GM23248 (cell line): Measurements from ENCODE around the gene FRMD5.

Experiments used
- EZH2 ChIP-seq: fragments of 200-600 bp; sonication (generic); IDR thresholded peaks from 2 replicates; pipeline ENCODE4 v1.6.1; 2018; ENCODE audit warnings: antibody characterized with exemption, mild to moderate bottlenecking; ENCODE audit not compliant: insufficient read depth, poor library complexity, severe bottlenecking
- EZH2phosphoT487 ChIP-seq: fragments of 200-600 bp; sonication (generic); IDR thresholded peaks from 2 replicates; pipeline ENCODE4 v1.6.1; 2018; ENCODE audit warnings: antibody characterized with exemption, moderate library complexity, mild to moderate bottlenecking, low read depth; ENCODE audit not compliant: insufficient read depth

DNA sequence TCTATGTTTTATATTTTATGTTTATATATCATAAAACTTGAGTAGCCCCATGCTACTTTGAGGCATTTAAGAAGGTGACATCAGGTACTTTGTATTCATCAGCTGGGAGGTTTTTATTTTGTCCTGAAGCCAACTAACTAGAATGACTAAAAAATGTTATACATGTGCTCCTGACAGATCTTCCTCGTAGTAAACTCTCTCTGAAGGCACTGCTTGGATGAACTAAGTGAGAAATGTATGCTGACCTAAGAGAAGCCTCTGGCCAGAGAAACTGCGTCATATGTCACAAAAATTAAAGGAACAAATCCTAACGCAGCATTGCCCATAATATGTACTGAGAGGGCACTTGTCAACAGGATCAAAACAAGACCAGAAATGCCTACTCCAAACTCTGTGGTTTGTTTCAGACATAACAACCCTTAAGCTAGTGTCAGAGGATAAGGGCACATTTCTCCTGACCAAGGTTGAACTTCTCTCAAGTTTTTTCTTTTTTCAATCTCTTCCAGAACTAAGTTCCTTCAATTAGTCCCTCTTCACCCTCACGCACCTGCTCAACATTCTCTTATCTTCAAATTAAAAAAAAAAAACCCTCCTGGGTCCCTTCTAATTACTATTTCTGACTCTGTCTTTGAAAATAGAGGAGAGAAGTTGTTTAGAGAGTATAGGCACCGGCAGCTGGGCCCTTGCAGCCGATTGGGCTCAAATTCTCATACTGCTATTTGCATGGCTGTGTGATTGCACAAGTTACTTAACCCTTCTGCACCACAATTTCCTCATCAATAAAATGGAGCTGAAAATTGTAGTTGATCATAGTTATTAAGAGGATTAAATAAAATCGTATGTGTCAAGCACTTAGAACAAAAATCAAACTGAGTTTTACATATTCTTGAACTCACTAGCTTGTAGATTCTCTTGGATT, 159.0 kb downstream of the FRMD5 start:
- no peak for TF ChIP-seq EZH2
- TF ChIP-seq EZH2phosphoT487, result no peak
